Tibial nerve (tissue), 3 donors: ENCODE results near the gene PIK3C2B.

Experiments used
- POLR2A ChIP-seq, 2 donors: fragments of 450-650 bp; IDR thresholded peaks; one replicate each; pipeline ENCODE4 v1.6.1; 2017; ENCODE audit warnings: antibody characterized with exemption in 2 of 2, mild to moderate bottlenecking in 2 of 2, moderate library complexity in 2 of 2
- TF ChIP-seq, protein P1 (sequence below), 5 experiments: fragments of 200-600 bp in 3 of 5; fragments of 450-650 bp in 2 of 5; sonication (generic) in 3 of 5; IDR thresholded peaks; one replicate each; pipeline ENCODE4 v1.5.1; 2016 to 2019; ENCODE audit warnings: antibody characterized with exemption in 5 of 5, mild to moderate bottlenecking in 3 of 5, moderate library complexity in 2 of 5

DNA sequence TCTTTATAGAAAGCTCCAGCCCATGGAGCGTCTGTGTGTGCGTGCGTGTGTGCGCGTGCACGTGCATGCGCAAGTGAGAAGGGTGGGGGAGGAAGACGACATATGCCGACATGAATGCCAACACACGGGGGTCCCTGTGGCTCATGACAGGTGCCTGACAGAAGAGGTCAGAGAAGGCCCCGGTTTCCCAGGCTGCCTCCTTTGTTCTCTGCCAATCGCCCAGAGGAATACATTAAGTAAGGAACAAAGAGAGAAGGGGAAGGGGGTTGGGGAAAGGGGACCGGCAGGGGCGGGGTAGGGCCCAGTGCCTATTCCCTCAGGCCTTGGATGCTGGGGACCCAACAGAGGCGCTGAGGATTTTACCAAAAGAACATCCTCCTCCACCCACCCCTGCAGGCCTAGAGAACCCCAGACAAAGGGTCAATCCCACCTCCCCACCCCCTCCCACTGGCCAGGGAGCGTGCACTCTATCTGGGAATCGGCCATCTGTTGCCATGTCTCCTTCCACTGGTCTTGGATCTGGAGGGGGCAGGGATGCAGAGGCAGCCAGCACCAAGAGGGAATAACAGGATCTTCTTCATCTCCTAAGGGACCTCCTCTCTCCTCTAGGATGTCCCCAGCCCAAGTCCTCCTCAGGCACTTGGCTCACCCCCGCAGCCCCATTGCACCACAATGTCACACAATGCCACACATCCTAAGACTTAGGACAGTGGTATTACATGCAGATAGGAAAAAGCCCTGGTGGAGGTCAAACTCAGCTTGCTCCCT is 39.4 kb downstream of the PIK3C2B start:
- TF ChIP-seq, protein P1, sequence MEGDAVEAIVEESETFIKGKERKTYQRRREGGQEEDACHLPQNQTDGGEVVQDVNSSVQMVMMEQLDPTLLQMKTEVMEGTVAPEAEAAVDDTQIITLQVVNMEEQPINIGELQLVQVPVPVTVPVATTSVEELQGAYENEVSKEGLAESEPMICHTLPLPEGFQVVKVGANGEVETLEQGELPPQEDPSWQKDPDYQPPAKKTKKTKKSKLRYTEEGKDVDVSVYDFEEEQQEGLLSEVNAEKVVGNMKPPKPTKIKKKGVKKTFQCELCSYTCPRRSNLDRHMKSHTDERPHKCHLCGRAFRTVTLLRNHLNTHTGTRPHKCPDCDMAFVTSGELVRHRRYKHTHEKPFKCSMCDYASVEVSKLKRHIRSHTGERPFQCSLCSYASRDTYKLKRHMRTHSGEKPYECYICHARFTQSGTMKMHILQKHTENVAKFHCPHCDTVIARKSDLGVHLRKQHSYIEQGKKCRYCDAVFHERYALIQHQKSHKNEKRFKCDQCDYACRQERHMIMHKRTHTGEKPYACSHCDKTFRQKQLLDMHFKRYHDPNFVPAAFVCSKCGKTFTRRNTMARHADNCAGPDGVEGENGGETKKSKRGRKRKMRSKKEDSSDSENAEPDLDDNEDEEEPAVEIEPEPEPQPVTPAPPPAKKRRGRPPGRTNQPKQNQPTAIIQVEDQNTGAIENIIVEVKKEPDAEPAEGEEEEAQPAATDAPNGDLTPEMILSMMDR (IDR thresholded peaks at IDR 0.05) = no peak
- no peak for TF ChIP-seq POLR2A (IDR thresholded peaks at IDR 0.05)
